Fibroblast of the aortic adventitia (primary cell): ENCODE results near the gene EDIL3. TPM values are rescaled to one million over a fixed set of nuclear protein-coding genes. Genes with fewer than 3 reads are reported as not detected.

Experiments used
- DNase-seq: peaks from one replicate; pipeline ENCODE4 v3.0.0-alpha.2; 2010; ENCODE audit warnings: low read depth
- H3K4me3 ChIP-seq: 2 replicates; pipeline ENCODE4 v1.5.1; 2011; ENCODE audit warnings: low read depth, mild to moderate bottlenecking, control low read depth, low read length, moderate library complexity
- CTCF ChIP-seq: IDR thresholded peaks from 2 replicates; pipeline ENCODE4 v1.5.1; 2011; ENCODE audit warnings: mild to moderate bottlenecking, low read length, control low read depth, inconsistent platforms; ENCODE audit not compliant: insufficient read depth
- total RNA-seq: library from RNA; depleted of rRNA; stranded (reverse); fragments of >200 nt; gene quantifications from 2 replicates; pipeline ENCODE4 v1.2.3, GENCODE V29; 2012; ENCODE audit warnings: low replicate concordance

Gene EDIL3
- total RNA-seq, 1 donor, result 248 TPM

GRCh38 chr5:84086511-84086910 lies 298.2 kb downstream of the EDIL3 start:
- no peak for DNase-seq
- no peak for TF ChIP-seq CTCF
- no peak overlapping the region for H3K4me3 ChIP-seq

GRCh38 chr5:84085387-84086041 lies 299.2 kb downstream of the EDIL3 start:
- no peak for TF ChIP-seq CTCF
- H3K4me3 ChIP-seq, result no peak overlapping the region
- no peak for DNase-seq

GRCh38 chr5:84080908-84081307 lies 303.8 kb downstream of the EDIL3 start:
- H3K4me3 ChIP-seq, result no peak overlapping the region
- DNase-seq, result no peak
- TF ChIP-seq CTCF, result no peak

GRCh38 chr5:84072339-84072738 lies 312.3 kb downstream of the EDIL3 start:
- no peak overlapping the region for H3K4me3 ChIP-seq
- no peak for TF ChIP-seq CTCF
- no peak for DNase-seq

- no peak for DNase-seq
- no peak for TF ChIP-seq CTCF
Observed at GRCh38 chr5:84069608-84070179, 315.0 kb downstream of the EDIL3 start.

GRCh38 chr5:84063041-84063440 lies 321.6 kb downstream of the EDIL3 start:
- no peak for DNase-seq
- no peak for TF ChIP-seq CTCF
- H3K4me3 ChIP-seq, result no peak overlapping the region

More at GRCh38 chr5:84069608-84070179, 315.0 kb downstream of the EDIL3 start:
- no peak overlapping the region for H3K4me3 ChIP-seq
